GM21367 (cell line): ENCODE results near the gene CYP1A1.

Experiments used
- ATAC-seq: cut with Tn5 transposase; IDR thresholded peaks from one replicate; pipeline ENCODE4 v1.9.1; 2021; ENCODE audit not compliant: unreplicated experiment

CYP1A1 gene, protein sequence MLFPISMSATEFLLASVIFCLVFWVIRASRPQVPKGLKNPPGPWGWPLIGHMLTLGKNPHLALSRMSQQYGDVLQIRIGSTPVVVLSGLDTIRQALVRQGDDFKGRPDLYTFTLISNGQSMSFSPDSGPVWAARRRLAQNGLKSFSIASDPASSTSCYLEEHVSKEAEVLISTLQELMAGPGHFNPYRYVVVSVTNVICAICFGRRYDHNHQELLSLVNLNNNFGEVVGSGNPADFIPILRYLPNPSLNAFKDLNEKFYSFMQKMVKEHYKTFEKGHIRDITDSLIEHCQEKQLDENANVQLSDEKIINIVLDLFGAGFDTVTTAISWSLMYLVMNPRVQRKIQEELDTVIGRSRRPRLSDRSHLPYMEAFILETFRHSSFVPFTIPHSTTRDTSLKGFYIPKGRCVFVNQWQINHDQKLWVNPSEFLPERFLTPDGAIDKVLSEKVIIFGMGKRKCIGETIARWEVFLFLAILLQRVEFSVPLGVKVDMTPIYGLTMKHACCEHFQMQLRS

GRCh38 chr15:74725225-74725774 is at the start of gene CYP1A1:
Gene CYP1A1 (minus strand): TSS chr15:74725528. CDS start chr15:74723097, 2,431 bp downstream.
- no peak for ATAC-seq

GRCh38 chr15:74773731-74774252 is 48.5 kb upstream of the CYP1A1 start:
- no peak for ATAC-seq

DNA sequence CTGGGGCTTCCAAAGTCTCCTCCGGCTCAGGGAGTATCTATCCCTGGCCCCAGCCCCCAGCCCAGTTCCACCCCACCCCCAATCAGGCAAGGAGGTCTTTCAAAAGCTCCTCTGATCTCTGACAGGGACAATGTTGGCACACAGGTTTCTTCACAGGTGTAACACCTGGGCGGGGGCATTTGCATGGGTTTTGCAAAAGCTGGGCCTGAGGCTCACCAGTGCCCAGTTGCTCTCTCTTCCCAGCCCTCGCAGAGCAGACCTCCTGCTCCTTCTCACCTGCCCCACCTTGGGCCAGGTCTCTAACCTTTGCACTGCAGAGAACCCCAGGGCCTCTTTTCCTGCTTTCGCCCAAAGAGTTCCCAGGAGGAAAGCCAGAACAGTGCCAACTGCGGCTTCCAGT is 48.0 kb upstream of the CYP1A1 start:
- ATAC-seq, result no peak

DNA sequence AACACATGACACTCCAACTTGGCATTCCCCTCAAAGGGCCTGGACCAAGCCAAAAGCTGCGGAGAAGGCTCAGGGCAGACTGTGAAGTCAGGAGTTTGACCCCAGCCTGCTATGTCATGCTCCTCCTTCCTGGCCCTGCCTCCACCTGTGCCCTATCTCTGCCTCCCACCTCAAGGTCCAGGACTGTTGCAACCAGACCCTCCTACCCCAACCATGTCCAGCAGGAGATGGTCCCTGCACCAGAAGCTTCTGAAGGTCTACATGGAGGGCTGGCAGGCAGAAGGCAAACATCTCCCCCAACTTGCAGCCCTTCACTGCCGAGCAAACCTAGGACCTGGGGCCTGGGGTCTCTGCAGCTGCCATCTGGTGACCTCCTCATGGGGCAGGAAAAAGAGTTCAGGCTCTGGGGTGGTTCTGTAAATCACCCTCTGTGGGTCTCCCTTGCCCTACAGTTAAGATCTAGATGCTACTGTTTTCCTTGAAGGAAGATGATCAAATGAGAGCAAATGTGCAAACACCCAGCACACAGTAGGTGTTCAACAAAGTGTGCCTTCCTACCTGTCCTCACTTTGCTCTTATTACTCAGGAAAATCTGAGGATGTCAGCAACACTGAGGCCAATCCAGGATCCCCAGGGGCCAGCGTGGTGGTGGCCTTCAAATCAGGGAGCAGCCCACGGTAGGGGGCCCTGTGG is 45.0 kb upstream of the CYP1A1 start:
- ATAC-seq, result no peak

- no peak for ATAC-seq
Measured at GRCh38 chr15:74769463-74770025, 44.2 kb upstream of the CYP1A1 start.

DNA sequence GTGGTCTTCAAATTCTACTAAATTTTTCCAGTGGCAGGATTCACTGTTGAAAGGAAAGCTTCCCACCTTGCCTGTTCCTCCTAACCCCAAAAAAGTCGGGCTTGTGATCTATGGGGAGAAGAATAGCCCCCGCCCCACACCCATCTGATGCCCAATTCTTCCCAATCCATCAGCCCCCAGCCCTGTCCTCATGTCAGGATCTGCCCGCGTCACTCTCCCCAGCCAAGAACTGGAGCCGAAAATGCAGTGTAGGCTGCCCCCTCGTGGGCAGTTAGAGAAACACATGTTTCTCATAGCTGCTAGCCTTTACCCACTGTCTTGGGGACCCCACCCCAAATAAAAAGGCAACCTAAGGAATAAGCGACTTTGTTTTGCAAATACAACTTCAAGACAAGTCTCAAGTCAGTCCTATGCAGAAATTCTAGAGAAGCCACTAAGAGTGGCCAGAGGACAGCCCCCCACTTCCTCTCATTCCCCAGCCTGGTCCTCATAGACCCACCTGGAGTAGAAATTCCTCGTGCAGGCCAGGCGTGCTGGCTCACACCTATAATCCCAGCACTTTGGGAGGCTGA is 43.5 kb upstream of the CYP1A1 start:
- no peak for ATAC-seq

- ATAC-seq, result no peak
Measured at GRCh38 chr15:74768099-74768770, 42.9 kb upstream of the CYP1A1 start.

GRCh38 chr15:74767167-74768098 is 42.1 kb upstream of the CYP1A1 start:
- no peak for ATAC-seq

GRCh38 chr15:74763416-74763815 is 38.1 kb upstream of the CYP1A1 start:
- no peak for ATAC-seq

DNA sequence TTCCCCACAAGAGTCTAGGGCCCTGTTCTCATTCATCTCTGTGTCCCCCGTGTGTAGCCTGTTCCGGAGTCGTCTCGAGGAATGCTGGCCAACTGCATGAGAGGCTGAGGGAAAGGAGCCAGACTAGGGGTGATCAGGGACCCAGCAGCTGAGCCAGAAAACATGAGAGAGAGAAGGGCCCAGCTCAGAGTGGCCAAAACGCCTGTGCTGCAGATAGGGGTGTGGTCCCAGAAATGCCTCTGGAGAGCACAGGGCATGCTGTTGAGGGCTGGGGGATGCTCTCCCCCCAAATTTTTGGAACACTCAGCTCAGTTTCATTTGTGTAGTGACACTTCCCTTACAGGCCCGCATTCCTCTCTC is 37.4 kb upstream of the CYP1A1 start:
- no peak for ATAC-seq

DNA sequence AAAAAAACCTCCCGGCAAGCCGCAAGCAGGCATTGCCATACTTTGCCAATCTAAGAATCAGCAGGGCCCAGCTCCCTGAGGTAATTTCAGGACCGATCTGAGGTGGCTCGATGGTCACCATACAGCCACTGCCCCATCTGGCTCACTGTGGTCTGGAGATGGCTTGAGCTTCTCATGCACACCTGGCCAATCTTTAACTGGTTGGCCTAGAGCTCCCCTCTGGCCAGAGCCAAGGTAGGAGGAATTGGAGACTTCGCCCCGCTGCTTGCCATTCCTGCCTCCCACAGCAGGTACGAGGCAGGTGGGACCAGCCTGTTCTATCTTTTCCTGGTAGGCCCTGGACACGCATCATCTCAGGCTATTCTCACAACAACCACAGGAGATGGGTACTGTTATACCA is 33.4 kb upstream of the CYP1A1 start:
- no peak for ATAC-seq

- ATAC-seq, result no peak
Measured at GRCh38 chr15:74754593-74755215, 29.4 kb upstream of the CYP1A1 start.

DNA sequence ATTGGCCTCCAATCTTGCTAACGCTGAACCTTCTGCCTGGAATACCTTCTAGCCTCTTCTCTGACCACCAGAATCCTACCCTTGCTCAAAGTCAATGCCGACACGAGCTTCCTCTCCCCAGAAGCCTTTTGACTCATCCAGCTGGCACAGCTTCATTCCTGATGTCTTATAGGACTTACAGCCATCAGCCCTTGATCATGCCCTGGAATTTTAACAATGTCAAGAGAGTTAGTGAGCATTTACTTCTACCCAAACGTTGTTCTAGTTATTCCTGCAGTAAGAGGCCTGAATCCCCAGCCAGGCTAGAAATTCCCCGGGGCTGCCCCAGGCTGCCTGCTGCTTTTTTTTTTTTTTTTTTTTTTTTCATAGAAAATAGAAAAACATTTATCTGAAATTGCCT is 27.2 kb upstream of the CYP1A1 start:
- ATAC-seq, result no peak

DNA sequence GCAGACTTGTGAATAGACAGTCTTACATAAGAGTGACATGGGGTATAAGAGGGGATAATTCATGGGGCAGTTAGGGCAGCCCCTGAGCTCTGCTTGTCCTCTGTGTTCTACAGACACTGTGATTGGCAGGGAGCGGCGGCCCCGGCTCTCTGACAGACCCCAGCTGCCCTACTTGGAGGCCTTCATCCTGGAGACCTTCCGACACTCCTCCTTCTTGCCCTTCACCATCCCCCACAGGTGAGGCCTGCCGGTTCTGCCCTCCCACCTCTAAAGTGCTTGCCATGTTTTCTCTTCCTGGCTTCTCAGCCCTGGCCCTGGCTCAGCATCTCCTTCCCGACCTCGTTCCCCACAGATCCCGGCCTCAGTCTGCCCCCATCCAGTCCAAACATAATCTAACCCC is 26.7 kb upstream of the CYP1A1 start:
- no peak for ATAC-seq

DNA sequence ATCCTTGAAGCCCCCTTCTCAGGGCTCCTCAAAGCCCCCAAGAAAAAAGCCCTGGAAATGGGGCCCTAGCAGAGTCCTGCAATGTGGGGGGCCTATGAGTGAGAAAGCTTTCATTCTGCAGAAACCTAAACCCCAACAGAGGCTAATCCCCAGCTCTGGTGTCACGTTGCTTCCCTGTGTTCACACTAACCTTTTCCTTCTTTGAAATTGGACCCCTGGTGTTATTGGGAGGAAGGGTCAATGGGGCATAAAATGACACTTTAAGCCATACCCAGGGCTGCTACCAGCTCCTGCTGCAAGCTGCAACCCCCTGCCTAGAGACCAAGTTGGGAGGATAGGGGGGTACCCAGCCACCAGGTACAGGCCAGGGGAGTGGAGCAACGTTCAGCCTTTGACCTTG is 25.4 kb upstream of the CYP1A1 start:
- ATAC-seq, result no peak

- no peak for ATAC-seq
Measured at GRCh38 chr15:74749832-74750231, 24.5 kb upstream of the CYP1A1 start.

GRCh38 chr15:74748322-74748946 is 23.1 kb upstream of the CYP1A1 start, which contains the start of gene CYP1A2:
Gene CYP1A2 (plus strand): TSS chr15:74748845. CDS start chr15:74749739, 894 bp downstream.
- ATAC-seq, result no peak

GRCh38 chr15:74746389-74746788 is 21.1 kb upstream of the CYP1A1 start:
- ATAC-seq, result no peak
